CD4-positive, alpha-beta T cell treated with Interleukin-15 for 4 hours (primary cell): ENCODE measurements around the gene RAD51B.

Experiments
- DNase-seq: peaks from one replicate; pipeline ENCODE4 v3.0.0-alpha.2; 2020; ENCODE audit warnings: low spot score

The RAD51B gene

GRCh38 chr14:68594737-68595380 lies 775.3 kb downstream of the RAD51B start:
- DNase-seq: no peak

GRCh38 chr14:68596211-68596610 lies 776.6 kb downstream of the RAD51B start:
- DNase-seq: no peak

DNA sequence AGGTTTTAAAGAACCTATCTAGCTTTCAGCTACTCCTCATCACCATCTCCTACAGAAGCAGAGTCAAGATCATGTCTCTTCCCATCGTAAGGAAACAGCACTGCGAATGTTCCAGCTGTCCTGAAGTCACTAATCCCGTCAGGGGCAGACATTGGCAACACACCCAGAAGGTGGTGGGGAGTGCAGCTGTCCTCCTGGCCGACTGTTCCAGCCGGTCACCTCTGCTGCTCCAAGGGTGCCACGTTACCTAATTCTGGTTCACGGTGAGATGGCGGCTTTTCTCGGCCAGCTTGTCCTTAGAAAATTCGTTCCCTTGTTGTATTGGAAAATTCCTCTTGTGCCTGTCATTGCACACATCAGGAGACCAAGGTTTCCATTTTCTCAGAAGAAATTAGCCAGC lies 777.1 kb downstream of the RAD51B start:
- no peak for DNase-seq

- no peak for DNase-seq
Observed at GRCh38 chr14:68598089-68598488, 778.5 kb downstream of the RAD51B start.

- DNase-seq: no peak
Observed at GRCh38 chr14:68598621-68599447, 779.3 kb downstream of the RAD51B start.

- no peak for DNase-seq
Observed at GRCh38 chr14:68599896-68600610, 780.5 kb downstream of the RAD51B start.

- no peak for DNase-seq
Observed at GRCh38 chr14:68602507-68602906, 782.9 kb downstream of the RAD51B start.

GRCh38 chr14:68603533-68604360 lies 784.2 kb downstream of the RAD51B start:
- no peak for DNase-seq

DNA sequence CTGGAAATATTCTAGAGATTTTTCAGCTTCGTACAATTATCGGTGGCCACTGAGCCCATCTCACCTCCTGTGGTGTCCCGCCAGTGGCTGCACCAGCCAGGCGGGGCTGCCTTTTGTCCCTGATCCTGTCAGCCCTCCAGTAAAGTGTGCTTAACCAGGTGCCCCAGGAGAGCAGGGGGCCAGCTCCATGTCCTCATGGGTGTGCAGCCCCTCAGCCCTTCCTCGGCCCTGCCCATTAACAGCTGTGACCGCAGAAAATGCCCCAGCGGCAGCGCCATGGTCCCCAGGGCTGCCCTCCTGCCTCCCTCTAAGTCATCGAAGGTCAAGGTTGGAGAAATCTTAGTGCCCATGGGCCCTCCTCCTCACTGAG lies 784.8 kb downstream of the RAD51B start:
- no peak for DNase-seq

GRCh38 chr14:68604822-68605221 lies 785.2 kb downstream of the RAD51B start:
- no peak for DNase-seq

DNA sequence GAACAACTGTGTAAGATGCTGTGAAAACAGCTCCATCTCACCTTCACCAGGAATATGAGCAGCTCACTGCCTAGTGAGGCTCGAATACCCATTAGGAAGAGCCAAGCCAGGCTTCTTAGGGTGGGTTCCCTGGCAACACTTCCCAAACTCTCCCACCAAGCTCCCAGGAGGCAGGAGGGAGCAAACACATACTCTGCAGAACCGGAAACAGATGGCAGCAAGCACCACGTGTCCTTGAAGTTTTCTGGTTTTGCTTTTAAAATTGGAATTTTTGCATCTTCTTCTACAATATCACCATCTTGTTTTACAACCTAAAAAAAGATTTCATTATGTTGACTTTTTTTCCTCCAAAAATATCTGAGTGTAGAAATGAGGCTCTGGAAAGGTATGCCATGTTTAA lies 786.6 kb downstream of the RAD51B start:
- no peak for DNase-seq

DNA sequence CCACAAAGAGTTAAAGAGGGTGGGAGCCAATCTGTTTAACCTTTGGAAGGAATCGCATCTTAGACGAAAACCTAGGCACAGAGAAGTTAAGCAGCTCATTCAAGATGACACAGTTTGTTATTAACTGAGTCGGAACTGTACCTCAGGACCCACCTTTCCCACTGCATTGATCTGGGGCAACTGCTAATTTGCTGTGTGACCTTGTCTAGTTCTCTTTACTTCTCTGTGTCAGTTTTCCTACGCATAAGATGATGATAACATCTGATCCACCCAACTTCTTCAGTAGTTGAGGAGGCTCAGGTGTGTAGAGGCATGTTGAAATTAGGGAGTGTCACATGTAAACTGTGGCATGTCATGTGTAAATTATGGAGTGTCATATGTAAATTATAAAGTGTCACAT lies 787.1 kb downstream of the RAD51B start:
- DNase-seq: no peak

DNA sequence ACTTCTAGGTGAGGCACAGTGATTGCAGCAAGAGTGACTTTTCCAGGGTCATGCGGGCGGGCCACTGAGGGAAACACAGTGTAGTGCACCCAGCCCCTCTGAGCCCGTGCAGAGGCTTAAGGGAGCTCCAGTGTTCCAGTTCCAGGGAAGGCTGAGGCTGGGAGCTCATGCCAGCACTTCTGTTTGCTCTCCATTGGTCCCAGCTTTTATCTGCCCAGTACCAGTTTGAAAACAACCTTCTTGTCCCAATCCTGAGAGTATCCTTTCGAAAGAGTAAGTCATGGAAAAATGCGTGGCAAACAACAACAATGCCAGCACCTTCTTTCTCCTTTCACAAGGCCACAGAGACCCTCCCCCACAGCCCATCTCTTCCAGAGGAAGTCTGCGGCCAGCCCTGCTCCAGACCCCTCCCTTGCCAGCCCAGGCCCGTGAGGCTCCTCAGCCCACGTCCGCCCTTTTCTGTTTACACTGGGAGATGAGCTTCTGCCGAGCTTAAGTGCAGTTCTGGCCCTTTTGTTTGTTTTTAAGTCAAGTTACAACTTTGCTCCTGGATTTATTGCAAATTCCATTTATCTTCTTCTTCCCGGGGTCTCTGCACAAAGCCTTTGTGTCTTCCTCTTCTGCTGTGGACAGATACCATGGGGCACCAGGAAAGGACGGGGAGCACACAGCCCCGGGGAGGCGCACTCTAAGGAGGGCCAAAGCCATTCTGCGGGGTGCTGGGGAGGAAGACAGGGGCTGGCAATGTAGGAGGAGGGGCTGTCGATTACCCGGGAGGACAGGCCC lies 787.7 kb downstream of the RAD51B start:
- no peak for DNase-seq

- no peak for DNase-seq
Observed at GRCh38 chr14:68607867-68608573, 788.4 kb downstream of the RAD51B start.

DNA sequence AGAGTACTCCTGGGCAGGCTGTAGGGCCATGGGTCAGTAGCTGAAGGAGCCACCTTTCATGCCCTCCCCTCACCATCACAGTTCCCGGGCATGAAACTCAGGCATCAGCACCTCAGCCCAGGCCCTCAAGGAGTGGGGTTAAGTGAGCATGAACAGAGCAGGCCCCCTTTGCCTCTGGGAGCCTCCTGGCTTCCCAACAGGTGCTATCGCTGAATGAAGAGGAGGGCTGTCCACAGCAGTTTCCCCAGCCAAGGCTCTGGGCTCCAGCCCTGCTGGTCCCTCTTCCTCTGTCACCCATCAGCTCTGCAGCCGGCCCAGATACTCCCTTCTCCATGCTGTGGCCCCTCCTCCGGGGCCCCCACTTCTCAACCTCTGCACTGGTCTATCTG lies 789.0 kb downstream of the RAD51B start:
- DNase-seq: no peak

- no peak for DNase-seq
Observed at GRCh38 chr14:68609012-68609411, 789.4 kb downstream of the RAD51B start.

- DNase-seq: no peak
Observed at GRCh38 chr14:68610251-68610793, 790.7 kb downstream of the RAD51B start.

GRCh38 chr14:68611599-68611998 lies 792.0 kb downstream of the RAD51B start:
- DNase-seq: no peak

- no peak for DNase-seq
Observed at GRCh38 chr14:68612049-68612448, 792.5 kb downstream of the RAD51B start.

DNA sequence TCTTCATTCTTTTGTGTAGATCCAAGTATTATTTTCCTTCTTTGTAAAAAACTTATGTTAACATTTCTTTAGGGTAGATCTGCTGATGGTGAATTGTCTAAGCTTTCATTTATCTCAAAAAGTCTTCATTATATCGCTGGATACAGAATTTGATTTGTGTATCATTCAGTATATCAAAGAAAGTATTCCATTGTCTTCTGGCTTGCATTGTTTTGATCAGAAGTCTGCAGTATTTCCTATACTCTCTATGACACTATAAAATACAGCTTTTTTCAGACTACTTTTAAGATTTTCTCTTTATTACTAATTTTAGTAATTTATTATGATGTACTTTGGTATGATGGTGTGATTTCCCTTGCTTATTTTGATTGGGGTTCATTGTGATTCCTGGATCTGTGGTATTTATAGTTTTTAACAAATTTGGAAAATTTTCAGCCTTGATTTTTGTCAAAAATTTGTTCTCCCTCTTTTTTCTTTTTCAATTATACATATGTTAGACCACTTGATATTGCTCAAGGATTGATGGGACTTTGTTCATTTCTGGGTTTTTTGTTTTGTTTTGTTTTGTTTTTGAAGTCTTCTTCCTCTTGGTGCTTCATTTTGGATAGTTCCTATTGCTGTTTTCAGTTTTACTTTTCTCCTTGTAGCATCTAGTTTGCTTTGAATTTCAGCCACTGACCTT lies 796.8 kb downstream of the RAD51B start:
- DNase-seq: no peak
